Upper lobe of right lung (tissue), 1 donor: ENCODE results near the gene ALS2CL. TPM values are rescaled to one million over a fixed set of nuclear protein-coding genes. Genes with fewer than 3 reads are reported as not detected.

Experiments used
- ATAC-seq: fragments of 200-7000 bp; cut with Tn5 transposase; one replicate; pipeline ENCODE4 v1.9.1; 2020; ENCODE audit warnings: mild to moderate bottlenecking, moderate library complexity
- DNase-seq: peaks from one replicate; pipeline ENCODE4 v3.0.0-alpha.2; 2020
- H3K27ac ChIP-seq: fragments of 200-600 bp; one replicate; pipeline ENCODE4 v1.8.0; 2022
- H3K27me3 ChIP-seq: fragments of 200-600 bp; one replicate; pipeline ENCODE4 v1.8.0; 2022; ENCODE audit warnings: mild to moderate bottlenecking
- H3K36me3 ChIP-seq: fragments of 200-600 bp; one replicate; pipeline ENCODE4 v1.8.0; 2022
- H3K4me1 ChIP-seq: fragments of 200-600 bp; one replicate; pipeline ENCODE4 v1.8.0; 2022
- H3K4me3 ChIP-seq: fragments of 200-600 bp; one replicate; pipeline ENCODE4 v1.8.0; 2022; ENCODE audit warnings: mild to moderate bottlenecking
- H3K9me3 ChIP-seq: fragments of 200-600 bp; one replicate; pipeline ENCODE4 v1.8.0; 2022
- CTCF ChIP-seq: fragments of 200-600 bp; IDR thresholded peaks from one replicate; pipeline ENCODE4 v1.8.0; 2022; ENCODE audit warnings: antibody characterized with exemption
- intact Hi-C: fragments of 100-400 bp; cut with DNase I; formaldehyde crosslinking; loops from one replicate; pipeline ENCODE4 v1.11.0; 2022
- total RNA-seq: library from RNA; stranded (reverse); fragmentation: NEBNext Ultra II Directional; extraction: Animal tissue kit (Norgen Biotek cat#: 25700); gene quantifications from one replicate; pipeline ENCODE4 v1.2.1, GENCODE V29; 2021
- donor health status: DM: no; HTN: yes; CAD: no; lungs with severe emphysema.

Gene ALS2CL
- total RNA-seq, 1 donor from 2014 or later: 64.5 TPM

DNA sequence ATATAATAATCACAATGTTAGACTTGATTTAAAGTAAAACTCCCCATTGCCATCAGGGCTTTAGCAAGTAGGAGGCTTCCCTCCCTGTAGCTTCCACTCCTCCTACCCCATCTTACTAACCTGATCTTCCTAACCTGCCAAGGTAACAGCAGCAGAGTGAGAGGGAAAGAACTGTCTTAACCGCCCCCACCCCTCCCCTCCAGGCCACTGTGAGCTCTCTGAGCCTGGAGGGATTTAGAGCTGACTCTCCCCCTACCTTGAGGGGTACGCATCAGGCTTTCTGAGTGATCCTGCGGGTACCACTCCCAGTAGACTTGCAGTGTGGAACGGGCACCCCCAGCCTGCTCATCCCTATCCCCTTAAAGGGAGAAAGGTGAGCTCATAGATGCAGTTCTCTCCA is 35.6 kb upstream of the ALS2CL start:
- intact Hi-C loops: no loop called here
- DNase-seq (no peak), ATAC-seq (no peak)
- H3K27me3 ChIP-seq: peaks cover 5% of the 10 kb centered on the region
- no peaks in the 10 kb centered on the region for H3K4me1 ChIP-seq
- TF ChIP-seq CTCF: no peak
- H3K4me3 ChIP-seq: no peak overlapping the region
- H3K36me3 ChIP-seq: no peaks in the 10 kb centered on the region
- no peak overlapping the region for H3K27ac ChIP-seq
- no peaks in the 10 kb centered on the region for H3K9me3 ChIP-seq

DNA sequence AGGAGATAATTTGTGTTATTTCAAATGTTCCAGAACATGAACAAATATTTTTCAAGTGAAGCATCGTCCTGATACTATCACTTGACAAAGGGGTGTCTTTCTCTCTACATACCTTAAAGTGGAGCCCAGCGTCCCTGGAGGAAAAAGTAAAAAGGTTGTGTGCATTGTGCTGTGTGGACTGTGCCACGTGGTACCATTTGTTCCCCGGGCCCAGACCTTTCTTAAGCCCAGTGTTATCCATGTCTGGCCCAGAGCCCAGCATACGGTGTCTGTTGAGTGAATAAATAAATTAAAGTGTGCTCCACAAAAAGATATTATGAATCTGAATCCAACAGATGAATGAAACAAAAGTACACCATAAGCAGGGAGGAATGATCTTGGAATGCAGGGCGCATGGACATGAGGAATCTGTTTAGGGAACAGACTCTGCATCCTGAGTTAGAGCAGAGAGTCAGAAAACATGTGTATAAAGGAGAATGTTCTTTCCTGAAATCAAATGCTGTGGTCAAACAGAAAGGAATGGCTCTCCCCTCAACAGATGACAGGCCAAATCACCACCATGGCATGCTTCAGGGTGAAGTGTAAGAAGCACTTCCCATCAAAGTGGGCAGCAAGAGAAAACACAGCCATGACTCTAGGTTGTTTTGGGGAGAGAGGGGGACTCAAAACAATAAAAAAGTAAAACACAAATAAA is 32.3 kb upstream of the ALS2CL start:
- Histone ChIP-seq H3K27me3 (peaks cover 5% of the 10 kb centered on the region), H3K9me3 (no peaks in the 10 kb centered on the region), H3K27ac (no peak overlapping the region), H3K36me3 (no peaks in the 10 kb centered on the region), H3K4me3 (no peak overlapping the region), H3K4me1 (no peaks in the 10 kb centered on the region)
- ATAC-seq (no peak), DNase-seq (no peak)
- no peak for TF ChIP-seq CTCF
- intact Hi-C loops: no loop called here

DNA sequence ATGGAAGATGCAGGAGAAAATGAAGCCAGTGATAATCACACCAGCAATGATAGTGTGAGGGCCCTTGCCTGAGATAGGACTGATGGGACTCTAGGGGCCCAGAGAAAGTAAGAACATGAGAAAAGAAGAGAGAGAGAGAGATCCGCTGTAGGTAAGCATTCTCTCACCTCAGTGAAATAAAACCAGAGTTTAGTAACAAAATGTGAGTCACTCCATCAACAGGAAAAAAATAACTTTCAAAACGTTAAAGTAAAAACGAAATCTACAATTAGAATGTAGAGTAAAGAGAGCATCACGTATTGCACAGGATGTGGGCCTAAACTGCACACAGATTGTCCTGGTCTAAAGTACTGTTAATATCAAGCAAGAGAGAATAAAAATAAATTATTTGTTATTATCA is 30.9 kb upstream of the ALS2CL start:
- H3K9me3 ChIP-seq: no peaks in the 10 kb centered on the region
- H3K27ac ChIP-seq: no peak overlapping the region
- H3K36me3 ChIP-seq: no peaks in the 10 kb centered on the region
- intact Hi-C loops: no loop called here
- no peaks in the 10 kb centered on the region for H3K4me1 ChIP-seq
- peaks cover 5% of the 10 kb centered on the region for H3K27me3 ChIP-seq
- no peak for ATAC-seq
- DNase-seq: no peak
- no peak for TF ChIP-seq CTCF
- no peak overlapping the region for H3K4me3 ChIP-seq

GRCh38 chr3:46722443-46722842 is 29.0 kb upstream of the ALS2CL start:
- peaks cover 5% of the 10 kb centered on the region for H3K27me3 ChIP-seq
- ATAC-seq (no peak), DNase-seq (no peak)
- H3K4me3 ChIP-seq: no peak overlapping the region
- no peaks in the 10 kb centered on the region for H3K36me3 ChIP-seq
- intact Hi-C loops: no loop called here
- H3K27ac ChIP-seq: no peak overlapping the region
- TF ChIP-seq CTCF: no peak
- no peaks in the 10 kb centered on the region for H3K4me1 ChIP-seq
- H3K9me3 ChIP-seq: no peaks in the 10 kb centered on the region

DNA sequence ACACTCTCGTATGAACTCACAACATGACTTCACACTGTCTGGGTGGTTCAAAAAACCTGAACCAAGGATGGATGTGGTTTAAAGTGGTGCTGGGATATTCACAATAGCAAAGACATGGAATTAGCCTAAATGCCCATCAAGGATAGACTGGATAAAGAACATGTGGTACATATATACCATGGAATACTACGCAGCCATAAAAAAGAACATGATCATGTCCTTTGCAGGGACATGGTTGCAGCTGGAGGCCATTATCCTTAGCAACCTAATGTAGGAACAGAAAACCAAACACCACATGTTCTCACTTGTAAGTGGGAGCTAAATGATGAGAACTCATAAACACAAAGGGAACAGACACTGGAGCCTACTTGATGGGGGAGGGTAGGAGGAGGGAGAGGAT is 27.5 kb upstream of the ALS2CL start:
- Histone ChIP-seq H3K27ac (no peak overlapping the region), H3K9me3 (no peaks in the 10 kb centered on the region), H3K4me1 (no peaks in the 10 kb centered on the region), H3K4me3 (no peak overlapping the region), H3K27me3 (no peaks in the 10 kb centered on the region), H3K36me3 (no peaks in the 10 kb centered on the region)
- no peak for TF ChIP-seq CTCF
- no peak for ATAC-seq
- DNase-seq: no peak
- intact Hi-C loops: no loop called here

DNA sequence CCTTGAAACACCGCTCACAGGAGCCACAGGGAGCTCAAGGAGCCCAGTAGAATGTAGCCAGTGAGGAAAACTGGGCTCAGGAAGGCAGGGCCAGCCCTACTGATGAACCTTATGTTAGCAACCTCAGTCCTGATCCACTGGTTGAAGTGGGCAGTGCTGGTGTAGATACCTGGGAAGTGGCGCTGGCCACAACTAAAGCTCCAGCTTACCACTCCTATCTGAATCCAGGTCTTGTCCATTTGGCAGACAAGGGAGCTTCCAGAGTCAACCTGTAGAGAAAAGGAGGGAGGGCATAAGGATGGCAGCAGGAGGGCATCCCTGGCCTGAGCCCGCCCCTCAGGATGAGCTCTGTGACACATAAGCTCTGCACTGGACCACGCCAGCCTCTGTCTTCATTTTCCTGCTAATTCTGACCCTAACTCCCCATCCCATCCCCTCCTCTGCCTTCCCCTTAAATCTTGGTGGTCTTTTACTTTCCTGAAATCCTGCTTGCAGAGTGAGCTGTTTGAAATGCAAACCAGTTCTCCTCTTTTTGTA is 26.3 kb upstream of the ALS2CL start:
- H3K9me3 ChIP-seq: no peaks in the 10 kb centered on the region
- intact Hi-C loops: no loop called here
- H3K27ac ChIP-seq: no peak overlapping the region
- no peak for ATAC-seq
- H3K4me3 ChIP-seq: no peak overlapping the region
- DNase-seq: no peak
- no peaks in the 10 kb centered on the region for H3K4me1 ChIP-seq
- no peaks in the 10 kb centered on the region for H3K27me3 ChIP-seq
- no peaks in the 10 kb centered on the region for H3K36me3 ChIP-seq
- TF ChIP-seq CTCF: no peak
